Testis (tissue), 2 donors: ENCODE measurements around the gene LMCD1.

Source experiments
- CTCF ChIP-seq, 3 experiments: fragments of 450-650 bp in 2 of 3; fragments of 200-600 bp in 1 of 3; sonication (generic) in 1 of 3; IDR thresholded peaks; one replicate each; pipeline ENCODE4 v1.5.1; 2016 to 2019; ENCODE audit warnings: antibody characterized with exemption in 3 of 3, mild to moderate bottlenecking in 2 of 3, moderate library complexity in 1 of 3
- POLR2A ChIP-seq: fragments of 450-650 bp; IDR thresholded peaks from one replicate; pipeline ENCODE4 v1.6.1; 2017; ENCODE audit warnings: antibody characterized with exemption, mild to moderate bottlenecking, moderate library complexity

- TF ChIP-seq POLR2A (no peak), CTCF (IDR thresholded peaks at IDR 0.05) (no peak)
Measured at GRCh38 chr3:8507496-8507895, 5.9 kb downstream of the LMCD1 start.
